LNCAP (cell line): ENCODE results near the gene DNALI1.
A peak's percentile ranks its signal among the peaks of the same experiment; 100 is the strongest.

Experiments
- TF ChIP-seq, protein P1 (sequence below): fragments of 450-650 bp; IDR thresholded peaks from 2 replicates; pipeline ENCODE4 v1.5.1; 2017; ENCODE audit warnings: mild to moderate bottlenecking

The DNALI1 gene

DNA sequence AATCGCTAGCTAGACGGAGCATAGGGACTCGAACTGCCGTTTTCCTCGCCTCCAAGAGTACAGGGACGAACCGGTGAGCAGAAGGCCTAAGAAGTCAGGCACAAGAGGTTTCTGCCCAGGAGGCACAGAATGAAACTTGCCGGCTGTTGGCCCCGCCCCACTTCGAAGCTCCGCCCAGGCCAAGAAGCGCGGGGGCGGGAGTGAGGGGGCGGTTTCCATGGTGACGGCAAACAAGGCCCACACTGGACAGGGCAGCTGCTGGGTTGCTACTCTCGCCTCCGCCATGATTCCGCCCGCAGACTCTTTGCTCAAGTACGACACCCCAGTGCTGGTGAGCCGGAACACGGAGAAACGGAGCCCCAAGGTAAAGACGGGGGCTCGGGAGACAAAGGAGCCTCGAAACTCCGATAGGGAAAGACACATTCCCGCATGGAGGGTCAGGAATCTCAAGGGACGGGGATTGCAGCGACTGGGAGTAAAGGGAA, at the start of gene DNALI1:
Gene DNALI1, plus strand, starts transcription at position 229 of the 485 bp plus-strand sequence. Its CDS starts 55 bp downstream, at position 284.
- TF ChIP-seq, protein P1, sequence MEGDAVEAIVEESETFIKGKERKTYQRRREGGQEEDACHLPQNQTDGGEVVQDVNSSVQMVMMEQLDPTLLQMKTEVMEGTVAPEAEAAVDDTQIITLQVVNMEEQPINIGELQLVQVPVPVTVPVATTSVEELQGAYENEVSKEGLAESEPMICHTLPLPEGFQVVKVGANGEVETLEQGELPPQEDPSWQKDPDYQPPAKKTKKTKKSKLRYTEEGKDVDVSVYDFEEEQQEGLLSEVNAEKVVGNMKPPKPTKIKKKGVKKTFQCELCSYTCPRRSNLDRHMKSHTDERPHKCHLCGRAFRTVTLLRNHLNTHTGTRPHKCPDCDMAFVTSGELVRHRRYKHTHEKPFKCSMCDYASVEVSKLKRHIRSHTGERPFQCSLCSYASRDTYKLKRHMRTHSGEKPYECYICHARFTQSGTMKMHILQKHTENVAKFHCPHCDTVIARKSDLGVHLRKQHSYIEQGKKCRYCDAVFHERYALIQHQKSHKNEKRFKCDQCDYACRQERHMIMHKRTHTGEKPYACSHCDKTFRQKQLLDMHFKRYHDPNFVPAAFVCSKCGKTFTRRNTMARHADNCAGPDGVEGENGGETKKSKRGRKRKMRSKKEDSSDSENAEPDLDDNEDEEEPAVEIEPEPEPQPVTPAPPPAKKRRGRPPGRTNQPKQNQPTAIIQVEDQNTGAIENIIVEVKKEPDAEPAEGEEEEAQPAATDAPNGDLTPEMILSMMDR = no peak

DNA sequence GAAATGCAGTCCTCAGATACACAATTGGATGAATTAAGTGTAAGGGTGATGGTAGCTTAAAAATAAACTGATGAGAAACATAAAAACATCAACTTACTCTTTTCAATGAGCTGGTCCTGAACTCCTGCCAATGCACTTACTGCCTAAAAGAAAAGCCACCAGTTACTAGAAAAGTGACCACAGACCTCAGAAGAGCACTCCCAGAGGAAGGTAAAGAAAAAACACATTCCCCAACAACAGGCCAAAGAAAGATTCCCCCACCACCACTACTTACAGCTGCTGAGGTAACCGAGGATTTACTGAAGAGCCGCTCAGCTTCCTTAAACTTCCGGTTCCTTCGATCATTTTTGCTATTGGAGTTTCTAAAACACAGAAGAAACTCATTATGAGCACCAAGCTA, 47.6 kb upstream of the DNALI1 start:
- TF ChIP-seq, protein P1 = peak; percentile 37; the same call in 1 of the 2 replicates

DNA sequence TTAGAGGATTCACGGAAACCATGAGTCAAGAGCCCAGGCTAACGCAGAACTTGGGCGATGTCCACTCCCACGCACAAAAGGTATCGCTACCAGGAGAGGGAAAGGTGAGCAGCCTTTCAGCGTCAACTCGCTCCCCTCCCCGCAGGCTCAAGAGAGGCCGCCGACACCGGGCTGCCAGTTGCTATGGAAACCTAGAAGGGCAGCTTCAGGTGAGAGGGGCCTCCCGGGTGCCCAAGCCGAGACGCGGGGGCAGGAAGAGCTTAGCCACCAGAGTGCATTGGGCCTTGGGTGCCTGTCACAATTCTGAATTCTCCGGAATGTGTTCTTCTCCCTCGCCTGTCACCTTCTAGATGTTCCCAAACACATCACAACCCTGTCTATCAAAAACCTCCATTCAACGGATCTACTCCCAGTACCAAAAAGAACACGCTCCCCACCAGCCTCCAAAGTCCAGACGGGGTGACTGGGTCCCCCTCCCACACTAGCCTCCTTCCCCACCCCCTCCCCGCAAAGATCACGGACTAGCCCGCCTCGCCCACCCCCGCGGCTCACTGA, 42.9 kb upstream of the DNALI1 start:
- TF ChIP-seq, protein P1 = no peak

DNA sequence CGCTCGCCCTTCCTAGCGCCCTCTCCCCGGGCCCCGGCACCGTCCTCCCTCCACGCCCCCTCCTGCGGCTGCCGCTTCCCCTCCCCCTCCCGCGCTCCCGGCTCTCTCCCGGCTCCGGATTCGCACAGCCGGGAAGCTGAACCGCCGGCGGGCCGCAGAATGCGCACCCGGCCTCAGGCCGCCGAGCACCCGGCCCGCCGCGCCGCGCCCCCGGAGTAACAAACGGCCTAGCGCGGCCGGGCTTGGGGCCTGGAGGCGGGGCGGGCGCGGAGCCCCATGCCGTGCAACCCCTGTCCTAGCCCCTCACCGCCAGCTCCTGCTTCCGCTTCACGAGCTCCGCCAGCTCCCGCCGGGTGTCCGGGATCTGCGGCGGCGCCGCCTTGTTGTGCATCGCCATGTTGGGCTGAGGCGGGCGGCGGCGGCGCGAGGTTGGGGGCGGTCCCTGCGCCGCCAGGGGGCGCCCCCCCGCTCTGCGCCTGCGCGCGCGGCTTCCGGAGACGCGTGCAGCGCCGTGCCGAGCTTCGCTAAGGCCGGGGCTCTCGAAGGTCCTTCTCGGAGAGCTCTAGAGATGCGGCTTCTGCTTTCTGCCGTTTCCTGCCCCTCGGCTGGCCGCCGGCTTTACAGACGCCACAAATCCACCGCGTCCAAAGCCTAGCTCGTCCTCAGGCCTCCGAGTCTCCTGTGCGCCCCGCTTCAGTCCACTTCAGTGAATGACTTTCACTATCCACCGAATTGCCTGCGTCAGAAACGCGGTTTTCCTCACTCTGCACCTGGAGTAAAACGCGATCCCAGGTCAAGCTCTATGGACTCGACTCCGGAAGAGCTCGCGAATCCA, 42.2 kb upstream of the DNALI1 start, which contains the start of gene MEAF6:
Gene MEAF6, minus strand, starts transcription at position 417 of the 835 bp plus-strand sequence. Its CDS starts 20 bp downstream, at position 397.
- TF ChIP-seq, protein P1 = peak; percentile 84

DNA sequence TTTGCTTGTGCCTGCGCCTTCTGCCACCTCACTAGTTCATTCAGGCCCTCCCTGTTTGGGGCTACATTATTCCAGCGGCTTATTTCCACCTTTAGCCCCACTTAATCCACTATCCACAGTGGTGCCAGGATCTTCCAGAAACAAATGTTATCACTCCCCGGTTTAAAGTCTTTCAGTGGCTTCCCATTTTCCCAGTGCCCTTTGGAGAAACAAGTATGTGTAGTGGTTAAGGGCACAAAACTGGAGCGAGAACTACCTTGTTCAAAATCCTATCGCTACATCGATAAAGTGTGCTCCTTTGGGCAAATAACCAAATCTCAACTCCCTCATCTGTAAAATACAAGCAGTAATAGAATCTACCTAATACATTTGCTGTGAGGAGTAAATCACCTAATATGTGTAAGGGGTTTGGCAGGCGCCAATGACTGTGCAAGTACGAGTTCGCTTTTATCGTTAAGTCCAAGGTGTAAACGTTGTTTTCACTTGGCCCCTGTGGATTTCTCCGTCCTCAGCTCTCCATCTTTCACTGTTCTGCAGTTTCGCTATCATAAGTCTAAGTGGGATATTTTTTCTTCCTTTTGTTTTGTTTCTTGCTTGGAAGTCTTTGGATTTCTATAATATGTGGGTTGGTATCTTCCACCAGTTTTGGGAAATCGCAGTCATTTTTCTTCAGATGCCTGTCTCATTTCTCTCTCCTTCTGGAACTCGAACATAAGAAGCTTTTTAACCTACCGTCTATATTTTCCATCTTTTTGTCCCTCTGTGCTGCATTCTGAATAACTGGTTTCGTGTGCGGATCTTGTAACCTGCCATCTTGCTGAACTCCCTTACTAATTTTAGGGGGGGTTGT, 41.3 kb upstream of the DNALI1 start:
- TF ChIP-seq, protein P1 = no peak

DNA sequence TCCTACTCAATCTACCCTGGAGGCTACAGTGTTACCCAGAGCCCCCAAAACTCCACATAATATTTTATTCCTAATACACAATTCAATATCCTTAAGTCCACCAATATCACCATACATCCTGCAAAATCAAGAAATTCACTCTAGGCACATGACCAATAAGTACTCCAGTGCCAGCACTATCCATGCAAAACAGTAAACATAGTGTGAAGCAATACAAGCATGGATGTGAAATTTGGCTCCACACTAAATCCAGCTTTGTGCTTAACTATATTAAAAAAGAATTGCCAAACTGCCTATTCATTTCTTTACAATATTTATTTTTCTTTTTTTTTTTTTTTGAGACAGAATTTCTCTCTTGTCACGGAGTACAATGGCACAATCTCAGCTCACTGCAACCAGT, 39.2 kb upstream of the DNALI1 start:
- TF ChIP-seq, protein P1 = no peak

DNA sequence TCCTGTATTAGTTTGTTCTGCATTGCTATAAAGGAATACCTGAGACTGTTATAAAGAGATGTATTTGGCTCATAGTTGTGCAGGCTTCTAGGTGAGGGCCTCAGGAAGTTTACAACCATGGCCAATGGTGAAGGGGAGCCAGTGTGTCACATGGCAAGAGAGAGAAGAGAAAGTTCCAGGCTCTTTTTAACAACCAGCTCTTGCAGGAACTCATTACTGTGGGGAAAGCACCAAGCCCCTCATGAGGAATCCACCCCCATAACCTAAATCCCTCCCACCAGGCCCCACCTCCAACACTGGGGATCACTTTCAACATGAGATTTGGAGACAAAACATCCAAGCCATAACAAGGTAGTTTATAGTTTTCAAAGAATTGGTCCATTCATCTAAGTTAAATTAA, 37.1 kb upstream of the DNALI1 start:
- TF ChIP-seq, protein P1 = no peak
